ENCODE data around the gene ADAMTS13. TPM values are rescaled to one million over a fixed set of nuclear protein-coding genes. Genes with fewer than 3 reads are reported as not detected.

Gene ADAMTS13
- total RNA-seq, 1 experiment from 2014 or later: 1.6 TPM

GRCh38 chr9:133453651-133454050, 31.5 kb downstream of the ADAMTS13 start:
- DNase-seq (ENCODE audit: low read depth): no peak

- no peak for DNase-seq (ENCODE audit: low read depth)
These were observed 32.2 kb downstream of the ADAMTS13 start for GRCh38 chr9:133454325-133454724.

- no peak for DNase-seq (ENCODE audit: low read depth)
These were observed 32.9 kb downstream of the ADAMTS13 start for GRCh38 chr9:133454943-133455673.

- DNase-seq (ENCODE audit: low read depth): no peak
These were observed 33.8 kb downstream of the ADAMTS13 start for GRCh38 chr9:133455936-133456335.

GRCh38 chr9:133456409-133456808, 34.2 kb downstream of the ADAMTS13 start:
- no peak for DNase-seq (ENCODE audit: low read depth)

- DNase-seq (ENCODE audit: low read depth): no peak
These were observed 35.1 kb downstream of the ADAMTS13 start for GRCh38 chr9:133457233-133457632.

GRCh38 chr9:133457748-133458147, 35.6 kb downstream of the ADAMTS13 start:
- no peak for DNase-seq (ENCODE audit: low read depth)

GRCh38 chr9:133458643-133459312, 36.6 kb downstream of the ADAMTS13 start:
- no peak for DNase-seq (ENCODE audit: low read depth)

- DNase-seq (ENCODE audit: low read depth): peak; percentile 85
These were observed 37.6 kb downstream of the ADAMTS13 start, which contains the start of gene CACFD1 for GRCh38 chr9:133459476-133460404. Gene CACFD1 (plus strand): TSS chr9:133459978. CDS start chr9:133460067, 89 bp downstream.

GRCh38 chr9:133460405-133461175, 38.4 kb downstream of the ADAMTS13 start:
- DNase-seq (ENCODE audit: low read depth): no peak

GRCh38 chr9:133461975-133462374, 39.8 kb downstream of the ADAMTS13 start:
- no peak for DNase-seq (ENCODE audit: low read depth)

- DNase-seq (ENCODE audit: low read depth): no peak
These were observed 41.2 kb downstream of the ADAMTS13 start for GRCh38 chr9:133463234-133463863.

- no peak for DNase-seq (ENCODE audit: low read depth)
These were observed 41.9 kb downstream of the ADAMTS13 start for GRCh38 chr9:133463864-133464615.

- no peak for DNase-seq (ENCODE audit: low read depth)
These were observed 42.5 kb downstream of the ADAMTS13 start for GRCh38 chr9:133464638-133465037.

- DNase-seq (ENCODE audit: low read depth): no peak
These were observed 43.8 kb downstream of the ADAMTS13 start for GRCh38 chr9:133465984-133466383.

- no peak for DNase-seq (ENCODE audit: low read depth)
These were observed 44.9 kb downstream of the ADAMTS13 start for GRCh38 chr9:133467101-133467500.

GRCh38 chr9:133468374-133468773, 46.2 kb downstream of the ADAMTS13 start:
- no peak for DNase-seq (ENCODE audit: low read depth)

GRCh38 chr9:133468777-133469421, 46.7 kb downstream of the ADAMTS13 start:
- DNase-seq (ENCODE audit: low read depth): no peak

- no peak for DNase-seq (ENCODE audit: low read depth)
These were observed 48.3 kb downstream of the ADAMTS13 start for GRCh38 chr9:133470427-133470924.
